H9 (cell line): ENCODE results near the gene RAD51D. TPM values are rescaled to one million over a fixed set of nuclear protein-coding genes. Genes with fewer than 3 reads are reported as not detected.

Experiments
- DNase-seq: peaks from one replicate; pipeline ENCODE4 v3.0.0-alpha.2; 2017
- H2AFZ ChIP-seq: one replicate; pipeline ENCODE4 v1.6.1; 2013; ENCODE audit warnings: mild to moderate bottlenecking, low read length, control low read depth, moderate library complexity
- H2AK5ac ChIP-seq: 2 replicates; pipeline ENCODE4 v1.6.1; 2013; ENCODE audit warnings: low read length, control low read depth, mixed read lengths; ENCODE audit not compliant: insufficient read length
- H2BK120ac ChIP-seq: one replicate; pipeline ENCODE4 v1.6.1; 2013; ENCODE audit warnings: low read depth, mild to moderate bottlenecking, low read length, control low read depth, inconsistent platforms; ENCODE audit not compliant: poor library complexity, severe bottlenecking
- H2BK12ac ChIP-seq: 2 replicates; pipeline ENCODE4 v1.6.1; 2013; ENCODE audit warnings: low read length, control low read depth, mixed read lengths, low read depth; ENCODE audit not compliant: insufficient read length
- H2BK15ac ChIP-seq: 2 replicates; pipeline ENCODE4 v1.6.1; 2013; ENCODE audit warnings: low read depth, low read length, control low read depth
- H2BK20ac ChIP-seq: one replicate; pipeline ENCODE4 v1.6.1; 2013; ENCODE audit warnings: low read depth, mild to moderate bottlenecking, low read length, control low read depth, inconsistent platforms; ENCODE audit not compliant: poor library complexity, severe bottlenecking
- H2BK5ac ChIP-seq: 2 replicates; pipeline ENCODE4 v1.6.1; 2013; ENCODE audit warnings: low read length, control low read depth, mixed read lengths; ENCODE audit not compliant: insufficient read length
- H3K14ac ChIP-seq: 2 replicates; pipeline ENCODE4 v1.6.1; 2013; ENCODE audit warnings: low read length, control low read depth; ENCODE audit not compliant: insufficient read depth
- H3K18ac ChIP-seq: 2 replicates; pipeline ENCODE4 v1.6.1; 2013; ENCODE audit warnings: low read depth, mild to moderate bottlenecking, mixed read lengths, low read length, control low read depth; ENCODE audit not compliant: insufficient read length
- H3K23ac ChIP-seq: 2 replicates; pipeline ENCODE4 v1.6.1; 2013; ENCODE audit warnings: low read length, control low read depth, mixed read lengths, low read depth; ENCODE audit not compliant: insufficient read length
- H3K23me2 ChIP-seq: 2 replicates; pipeline ENCODE4 v1.6.1; 2013; ENCODE audit warnings: low read depth, mild to moderate bottlenecking, mixed read lengths, low read length, control low read depth; ENCODE audit not compliant: insufficient read length, poor library complexity, severe bottlenecking
- H3K27ac ChIP-seq: 2 replicates; pipeline ENCODE4 v1.5.1; 2013; ENCODE audit warnings: low read length, control low read depth, mixed read lengths, low read depth; ENCODE audit not compliant: insufficient read length
- H3K27me3 ChIP-seq: 2 replicates; pipeline ENCODE4 v1.6.1; 2013; ENCODE audit warnings: low read length, control low read depth, inconsistent platforms; ENCODE audit not compliant: insufficient read depth
- H3K4ac ChIP-seq: 2 replicates; pipeline ENCODE4 v1.6.1; 2013; ENCODE audit warnings: low read depth, mild to moderate bottlenecking, control low read depth, inconsistent platforms, low read length, moderate library complexity
- H3K4me1 ChIP-seq: 2 replicates; pipeline ENCODE4 v1.6.1; 2013; ENCODE audit warnings: low read length, control low read depth, inconsistent platforms; ENCODE audit not compliant: insufficient read depth
- H3K4me2 ChIP-seq: 2 replicates; pipeline ENCODE4 v1.6.1; 2013; ENCODE audit warnings: low read length, control low read depth, mixed read lengths; ENCODE audit not compliant: insufficient read length, insufficient read depth
- H3K56ac ChIP-seq: 2 replicates; pipeline ENCODE4 v1.6.1; 2013; ENCODE audit warnings: low read depth, mild to moderate bottlenecking, mixed read lengths, low read length, control low read depth; ENCODE audit not compliant: insufficient read length
- H3K79me1 ChIP-seq: 2 replicates; pipeline ENCODE4 v1.6.1; 2013; ENCODE audit warnings: low read depth, mild to moderate bottlenecking, moderate library complexity, low read length, control low read depth, inconsistent platforms; ENCODE audit not compliant: insufficient read depth, poor library complexity, severe bottlenecking
- H3K79me2 ChIP-seq: 2 replicates; pipeline ENCODE4 v1.6.1; 2013; ENCODE audit warnings: low read length, control low read depth, inconsistent platforms; ENCODE audit not compliant: insufficient read depth
- H3K9ac ChIP-seq: 2 replicates; pipeline ENCODE4 v1.6.1; 2013; ENCODE audit warnings: low read length, control low read depth, mixed read lengths; ENCODE audit not compliant: insufficient read length; ENCODE audit errors: extremely low read depth
- H3K9me3 ChIP-seq: one replicate; pipeline ENCODE4 v1.6.1; 2013; ENCODE audit warnings: low read depth, low read length, inconsistent platforms; ENCODE audit not compliant: control insufficient read depth
- H3T11ph ChIP-seq: one replicate; pipeline ENCODE4 v1.6.1; 2013; ENCODE audit warnings: mild to moderate bottlenecking, low read length, control low read depth, inconsistent platforms
- H4K20me1 ChIP-seq: one replicate; pipeline ENCODE4 v1.6.1; 2013; ENCODE audit not compliant: control insufficient read depth, insufficient read length, insufficient read depth
- H4K5ac ChIP-seq: 2 replicates; pipeline ENCODE4 v1.6.1; 2013; ENCODE audit warnings: low read depth, mild to moderate bottlenecking, mixed read lengths, low read length, control low read depth; ENCODE audit not compliant: insufficient read length
- H4K8ac ChIP-seq: replicated peaks from 2 replicates; pipeline ENCODE4 v1.6.1; 2013; ENCODE audit warnings: low read length, control low read depth, mixed read lengths, low read depth; ENCODE audit not compliant: insufficient read length
- H4K91ac ChIP-seq: 2 replicates; pipeline ENCODE4 v1.6.1; 2013; ENCODE audit warnings: low read depth, mild to moderate bottlenecking, moderate library complexity, mixed read lengths, low read length, control low read depth; ENCODE audit not compliant: insufficient read length
- H3K27ac Mint-ChIP-seq, 3 experiments: 2 replicates in 2 of 3; 3 replicates in 1 of 3; pipeline ENCODE4 v1.8.0; 2020 to 2021; ENCODE audit warnings: mixed read lengths in 3 of 3, mild to moderate bottlenecking in 1 of 3, moderate library complexity in 1 of 3
- H3K27me3 Mint-ChIP-seq: 2 replicates; pipeline ENCODE4 v1.8.0; 2021; ENCODE audit warnings: low read depth, mild to moderate bottlenecking, moderate library complexity, mixed read lengths
- H3K36me3 Mint-ChIP-seq, 3 experiments: 2 replicates in 2 of 3; 3 replicates in 1 of 3; pipeline ENCODE4 v1.8.0; 2020 to 2021; ENCODE audit warnings: low read depth in 3 of 3, mixed read lengths in 3 of 3; ENCODE audit not compliant: insufficient read depth in 1 of 3
- H3K4me1 Mint-ChIP-seq, 2 experiments: 2 replicates each; pipeline ENCODE4 v1.8.0; 2020; ENCODE audit warnings: mixed read lengths in 2 of 2
- H3K4me3 Mint-ChIP-seq, 2 experiments: 2 replicates in 1 of 2; 3 replicates in 1 of 2; pipeline ENCODE4 v1.8.0; 2020 to 2021; ENCODE audit warnings: mild to moderate bottlenecking in 2 of 2, mixed read lengths in 2 of 2, moderate library complexity in 1 of 2
- H3K9me3 Mint-ChIP-seq, 2 experiments: 2 replicates in 1 of 2; 3 replicates in 1 of 2; pipeline ENCODE4 v1.8.0; 2020; ENCODE audit warnings: mild to moderate bottlenecking in 2 of 2, mixed read lengths in 2 of 2, moderate library complexity in 1 of 2
- CTCF ChIP-seq: fragments of 200-600 bp; sonication (generic); conservative IDR thresholded peaks from 3 replicates; pipeline ENCODE4 v1.8.0; 2021; ENCODE audit warnings: antibody characterized with exemption, mild to moderate bottlenecking
- WGBS: extraction: QIAGEN DNeasy Blood & Tissue Kit; methylation state at CpG from one replicate; pipeline ENCODE4 v1.1.7; 2013; ENCODE audit warnings: missing lambda C conversion rate, low lambda C conversion rate, mixed read lengths; ENCODE audit not compliant: insufficient read length; ENCODE audit errors: extremely low coverage; 5-methylcytosine and 5-hydroxymethylcytosine counted together
- total RNA-seq: library from RNA; stranded (reverse); gene quantifications from 2 replicates; pipeline ENCODE4 v1.2.1, GENCODE V29; 2021

Gene RAD51D
- total RNA-seq, 1 experiment from 2014 or later = 15.8 TPM

- Histone ChIP-seq H3K14ac (no peak within 1 kb of the TSS), H3K9ac (no peak within 1 kb of the TSS), H3K79me2 (no peaks in the 10 kb centered on the region), H3K23ac (no peak within 1 kb of the TSS), H3T11ph (no peak within 1 kb of the TSS), H3K4me1 (no peaks in the 10 kb centered on the region), H3K4ac (no peak within 1 kb of the TSS), H2BK15ac (no peak within 1 kb of the TSS), H2BK5ac (no peak within 1 kb of the TSS), H4K20me1 (peaks cover 2% of the 10 kb centered on the region), H3K56ac (no peak within 1 kb of the TSS), H4K5ac (no peak within 1 kb of the TSS), H3K4me2 (no peak within 1 kb of the TSS), H3K23me2 (peaks cover 5% of the 10 kb centered on the region), H2AK5ac (no peak within 1 kb of the TSS), H4K91ac (no peak within 1 kb of the TSS), H3K9me3 (no peaks in the 10 kb centered on the region), H2BK12ac (no peak within 1 kb of the TSS), H4K8ac (no peak within 1 kb of the TSS), H3K79me1 (no peaks in the 10 kb centered on the region), H3K27me3 (no peaks in the 10 kb centered on the region), H2BK120ac (no peak within 1 kb of the TSS), H3K27ac (no peak within 1 kb of the TSS), H2BK20ac (no peak within 1 kb of the TSS), H3K18ac (no peak within 1 kb of the TSS), H2AFZ (no peak within 1 kb of the TSS)
- H3K36me3 Mint-ChIP-seq = peaks cover 0 to 6% (median 2%) of the 10 kb centered on the region in 3 experiments; a peak in 4 of 7 replicates
- no peak within 1 kb of the TSS for H3K27ac Mint-ChIP-seq
- WGBS = no CpG with 5 or more reads among the region's 3 CpGs
- no peak within 1 kb of the TSS; a peak in 1 of 5 replicates for H3K4me3 Mint-ChIP-seq
- TF ChIP-seq CTCF = no peak
- peaks cover 16% of the 10 kb centered on the region for H3K27me3 Mint-ChIP-seq
- no peaks in the 10 kb centered on the region for H3K9me3 Mint-ChIP-seq
- DNase-seq = no peak
- H3K4me1 Mint-ChIP-seq = peaks cover 14 to 16% of the 10 kb centered on the region in 2 experiments
Measured at GRCh38 chr17:35121315-35121714, 1.7 kb upstream of the RAD51D start, which contains the start of gene FNDC8. FNDC8 (plus strand) TSS chr17:35121615; CDS start chr17:35121694, 79 bp downstream.
